Kidney capillary endothelial cell (primary cell): ENCODE data around the gene XXYLT1.

ENCODE experiments used
- DNase-seq: peaks from one replicate; pipeline ENCODE4 v3.0.0-alpha.2; 2018; ENCODE audit warnings: low spot score

The XXYLT1 gene

DNA sequence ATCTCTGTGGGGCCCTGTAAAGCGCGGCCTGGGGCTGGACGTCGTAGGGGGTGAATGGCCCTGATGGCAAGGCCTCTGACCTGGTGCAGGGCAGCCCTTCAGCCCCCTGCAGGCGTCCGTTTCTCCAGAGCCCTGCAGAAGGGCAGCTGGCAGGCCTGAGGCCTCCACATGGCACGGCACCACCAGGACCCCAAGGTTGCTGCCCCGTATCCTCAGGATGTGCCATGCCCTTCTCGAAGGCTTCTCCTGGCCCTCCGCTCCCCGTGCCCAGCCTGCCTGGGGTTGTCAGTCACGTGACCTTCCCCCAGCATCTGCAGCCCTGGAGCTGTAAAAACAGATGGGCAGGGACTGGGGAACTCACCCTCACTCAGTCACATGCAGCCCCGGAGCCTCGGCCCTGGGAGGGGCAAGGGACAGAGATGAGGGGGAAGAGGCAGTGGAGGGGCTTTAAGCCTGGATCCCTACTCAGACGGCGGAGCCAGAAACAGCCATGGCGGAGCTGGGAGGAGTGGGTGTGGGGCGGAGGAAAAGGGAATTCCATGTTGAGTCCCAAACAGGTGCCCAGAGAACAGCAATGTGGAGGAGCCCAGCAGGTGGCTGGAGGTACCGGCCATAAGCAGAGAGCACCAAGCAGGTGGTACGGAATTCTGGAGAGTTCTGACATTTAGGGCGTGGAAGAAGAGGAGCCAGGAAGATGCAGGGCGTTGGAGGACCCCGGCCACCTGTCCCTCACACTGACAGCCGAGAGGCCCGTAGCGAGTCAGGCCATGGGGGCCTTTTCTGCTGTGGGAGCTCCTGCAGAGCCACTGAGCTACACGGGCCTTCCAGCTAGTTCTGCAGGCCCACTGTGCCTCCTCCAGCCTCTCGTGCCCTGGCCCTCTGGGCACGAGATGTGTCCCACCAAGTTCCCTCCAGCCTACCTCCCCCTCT is 193.1 kb downstream of the XXYLT1 start:
- DNase-seq = no peak

DNA sequence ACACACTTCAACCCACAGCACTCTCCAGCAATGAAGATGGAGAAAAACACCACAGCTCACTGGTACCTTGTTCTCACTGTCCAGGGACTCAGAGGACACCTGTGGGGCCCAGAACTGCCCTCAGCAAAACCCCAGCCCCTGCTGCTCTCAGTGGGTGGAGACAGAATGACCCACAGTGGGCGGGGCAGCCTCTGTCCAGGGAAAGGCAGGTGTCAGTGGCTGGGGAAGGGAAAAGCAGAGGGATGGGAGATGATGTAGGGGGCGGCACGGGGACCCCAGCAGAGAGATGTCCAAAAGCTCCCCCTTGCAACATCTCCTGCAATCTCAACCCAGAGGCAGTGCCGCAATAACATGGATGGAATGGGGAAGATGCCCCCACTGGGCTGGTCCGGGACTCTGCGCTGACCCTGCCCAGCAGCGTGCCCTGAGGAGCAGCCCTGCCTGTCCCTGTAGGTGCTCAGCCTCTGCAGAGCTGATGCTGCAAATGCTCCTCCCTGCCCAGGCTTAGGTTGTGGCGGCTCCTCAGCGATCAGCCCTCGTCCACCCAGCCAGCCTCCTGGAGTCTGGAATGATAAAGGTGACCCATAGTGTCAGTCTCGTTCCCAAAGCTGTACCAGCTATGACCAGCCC is 193.9 kb downstream of the XXYLT1 start:
- DNase-seq = no peak

GRCh38 chr3:195075941-195076875 is 194.8 kb downstream of the XXYLT1 start:
- no peak for DNase-seq

DNA sequence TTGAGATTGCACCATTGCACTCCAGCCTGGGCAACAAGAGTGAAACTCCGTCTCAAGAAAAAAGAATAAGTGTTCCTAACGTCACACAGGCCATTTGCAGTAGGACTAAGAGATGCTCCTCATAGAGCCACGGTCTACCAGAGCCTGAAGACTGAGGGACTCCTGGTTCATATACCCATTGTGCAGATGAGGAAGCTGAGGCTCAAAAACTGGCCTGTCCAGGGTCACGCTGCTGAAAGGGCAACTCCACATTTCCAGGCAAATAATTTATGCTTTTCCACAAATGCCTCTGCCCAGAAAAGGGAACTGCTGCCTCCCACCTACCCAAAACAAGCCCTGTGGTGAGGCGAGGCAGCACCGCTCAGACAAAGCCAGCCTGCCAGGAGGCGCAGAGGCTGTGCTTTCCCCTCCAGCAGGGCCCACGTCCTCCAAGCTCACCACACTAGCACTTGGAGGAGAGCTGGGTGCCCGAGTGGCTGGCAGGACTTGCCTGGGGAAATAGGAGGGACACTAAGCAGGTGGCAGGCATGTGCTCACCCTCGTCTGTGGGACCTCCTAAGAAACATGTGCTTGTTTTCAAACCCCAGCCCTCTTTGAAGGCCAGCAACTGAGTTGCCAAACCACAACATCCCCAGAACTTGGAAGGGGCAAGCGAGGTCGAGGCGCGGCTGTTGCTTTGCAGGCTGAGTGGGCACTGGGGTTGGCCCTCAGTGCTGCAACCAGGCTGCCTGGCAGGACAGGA is 195.6 kb downstream of the XXYLT1 start:
- DNase-seq = no peak

DNA sequence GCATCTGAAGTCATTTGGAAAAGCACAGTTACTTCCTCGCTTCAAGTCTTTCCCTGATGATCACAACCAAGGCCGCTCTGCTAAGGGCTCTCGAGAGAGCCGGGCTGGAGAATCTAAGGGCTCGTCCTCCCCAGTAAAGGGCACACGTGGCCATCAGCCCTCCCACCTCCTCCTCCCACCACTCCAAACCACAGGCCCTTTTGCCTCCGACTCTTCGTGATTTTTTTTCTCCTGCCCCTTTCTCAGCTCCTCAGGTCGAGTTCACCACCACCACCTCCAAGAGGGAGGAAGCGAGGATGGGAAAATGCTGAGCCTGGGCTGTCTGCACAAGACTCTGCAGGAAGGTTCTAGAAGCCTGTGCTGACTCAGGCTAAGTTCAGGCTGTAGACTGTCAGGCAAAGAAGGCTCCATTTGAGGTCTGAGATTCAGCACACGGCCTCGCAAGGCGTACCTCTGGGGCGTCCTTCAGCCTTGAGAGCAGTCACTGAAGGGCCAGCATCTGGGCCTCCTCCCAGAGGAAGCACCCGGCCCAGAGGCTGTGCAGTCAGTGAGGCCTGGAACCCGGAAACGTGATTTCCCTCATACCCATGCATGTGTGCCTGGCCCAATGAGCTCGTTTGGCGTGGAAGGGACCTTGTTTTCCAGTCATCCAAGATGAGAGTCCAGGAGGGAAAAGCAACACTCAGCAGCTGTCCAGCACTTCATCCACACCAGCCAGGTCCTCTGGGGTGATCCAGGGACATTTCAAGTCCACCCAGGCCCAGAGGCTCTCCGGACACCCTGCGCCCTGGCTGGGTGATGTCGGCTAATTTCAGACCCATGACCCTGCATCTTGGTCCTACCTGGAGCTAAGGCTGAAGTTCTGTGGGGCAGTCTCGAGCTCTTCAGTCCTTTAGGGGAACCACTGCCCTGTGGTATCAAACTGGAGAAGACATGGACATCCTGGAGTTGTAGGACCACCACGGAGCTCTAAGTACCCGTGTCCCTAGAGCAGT is 196.8 kb downstream of the XXYLT1 start:
- DNase-seq = no peak

- no peak for DNase-seq
Observed at GRCh38 chr3:195072916-195073564, 197.9 kb downstream of the XXYLT1 start.

DNA sequence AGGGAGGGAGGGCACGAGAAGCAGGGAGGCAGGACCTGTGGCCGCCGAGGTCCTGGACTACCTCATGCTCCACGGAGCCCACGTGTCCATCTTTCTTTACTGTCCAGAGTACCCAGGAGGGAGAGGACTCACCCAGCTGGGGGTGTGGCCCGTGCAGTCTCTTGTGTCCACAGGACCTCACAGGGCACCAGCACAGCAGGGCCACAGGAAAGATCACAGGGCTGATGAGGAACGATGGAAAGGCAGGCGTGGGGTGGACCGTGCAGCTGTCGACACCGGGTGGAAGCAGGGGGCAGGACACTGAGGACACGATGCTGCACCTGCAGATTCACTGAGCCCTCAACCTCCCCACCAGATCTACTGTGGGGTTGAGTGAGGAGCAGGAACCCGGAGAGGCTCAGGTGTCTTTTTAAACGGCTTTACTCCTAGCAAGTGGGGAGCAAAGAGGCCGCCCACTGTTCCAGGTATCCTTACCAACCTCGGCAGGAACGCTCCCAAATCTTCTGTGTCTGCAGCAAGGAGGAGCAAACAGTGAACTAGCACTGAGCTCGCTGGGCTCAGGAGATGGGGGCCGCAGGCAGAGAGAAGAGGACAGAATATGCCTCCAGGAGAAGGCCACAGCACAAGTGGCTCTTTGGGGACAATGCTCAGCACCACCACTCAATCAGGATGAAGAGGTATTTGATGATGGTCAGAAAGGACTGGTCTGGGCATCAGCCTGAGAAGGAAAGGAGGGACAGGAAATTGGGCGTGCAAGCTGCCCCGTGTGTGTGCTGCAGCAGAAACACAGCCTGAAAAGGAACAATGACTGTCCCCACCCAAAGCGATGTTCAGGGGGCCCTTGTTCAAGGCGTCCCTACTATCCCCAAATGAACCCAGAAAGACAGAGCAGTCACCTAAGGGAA is 198.8 kb downstream of the XXYLT1 start:
- no peak for DNase-seq

DNA sequence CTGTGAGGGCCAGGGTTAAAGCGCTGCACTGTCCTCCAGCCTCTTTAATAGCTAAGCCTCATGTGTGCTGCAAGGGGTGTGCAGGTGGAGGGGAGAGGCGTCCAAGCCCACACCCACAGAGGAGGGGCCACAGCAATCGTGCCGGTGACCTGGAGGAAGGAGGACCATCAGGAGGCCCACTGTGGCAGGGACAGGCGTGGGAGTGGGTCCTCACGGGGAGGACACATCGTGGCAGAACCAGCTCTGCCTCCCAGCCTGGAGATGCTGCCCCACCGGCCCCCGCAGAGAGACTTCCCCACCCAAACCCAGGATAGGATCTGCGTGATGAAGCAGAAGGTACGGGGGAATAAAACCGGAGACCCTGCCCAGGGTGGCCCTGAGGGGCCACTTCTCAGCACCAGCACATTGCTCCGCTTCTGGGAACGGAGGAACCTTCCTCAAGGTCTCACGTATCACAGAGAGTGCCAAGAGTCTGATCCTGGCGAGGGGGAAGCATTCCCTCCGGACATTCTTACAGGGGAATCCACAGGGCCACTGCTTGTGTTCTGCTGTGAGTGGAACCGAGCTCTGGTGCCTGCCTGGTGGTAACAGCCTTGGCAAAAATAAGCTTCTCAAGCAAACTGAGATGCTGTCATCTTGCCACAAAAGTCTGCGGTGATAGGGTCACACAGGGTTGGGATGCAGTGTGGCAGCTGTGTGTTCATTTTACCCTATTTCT is 199.8 kb downstream of the XXYLT1 start:
- DNase-seq = no peak

DNA sequence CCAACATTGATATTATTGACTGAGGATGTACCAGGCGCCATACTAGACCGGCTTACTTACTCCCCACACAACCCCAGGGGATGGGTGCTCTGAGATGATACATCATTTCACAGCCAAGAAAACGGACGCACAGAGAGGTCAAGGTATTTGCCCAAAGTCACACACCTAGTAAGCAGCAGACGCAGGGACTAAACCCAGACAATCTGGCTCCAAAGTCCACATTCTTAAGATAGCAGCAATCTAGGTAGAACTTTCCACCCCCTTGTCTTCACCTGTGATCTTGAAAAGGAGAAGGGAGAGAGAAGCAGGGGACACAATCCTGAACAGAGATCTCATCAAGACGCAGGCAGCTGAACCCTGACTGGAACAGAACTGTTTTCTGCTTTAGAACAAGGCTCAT is 200.6 kb downstream of the XXYLT1 start:
- DNase-seq = no peak

GRCh38 chr3:195069501-195070251 is 201.3 kb downstream of the XXYLT1 start:
- DNase-seq = no peak

GRCh38 chr3:195068084-195069080 is 202.6 kb downstream of the XXYLT1 start:
- DNase-seq = no peak

- no peak for DNase-seq
Observed at GRCh38 chr3:195066441-195066841, 204.5 kb downstream of the XXYLT1 start.

DNA sequence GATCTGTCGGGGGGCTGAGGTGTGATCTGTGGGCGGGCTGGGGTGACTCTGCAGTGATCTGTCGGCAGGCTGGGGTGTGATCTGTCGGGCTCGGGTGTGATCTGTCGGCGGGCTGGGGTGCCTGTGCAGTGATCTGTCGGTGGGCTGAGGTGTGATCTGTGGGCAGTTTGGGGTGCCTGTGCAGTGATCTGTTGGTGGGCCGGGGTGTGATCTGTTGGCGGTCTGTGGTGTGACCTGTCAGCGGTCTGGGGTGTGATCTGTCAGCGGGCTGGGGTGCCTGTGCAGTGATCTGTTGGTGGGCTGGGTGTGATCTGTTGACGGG is 205.1 kb downstream of the XXYLT1 start:
- no peak for DNase-seq

- DNase-seq = no peak
Observed at GRCh38 chr3:195065142-195065863, 205.7 kb downstream of the XXYLT1 start.

DNA sequence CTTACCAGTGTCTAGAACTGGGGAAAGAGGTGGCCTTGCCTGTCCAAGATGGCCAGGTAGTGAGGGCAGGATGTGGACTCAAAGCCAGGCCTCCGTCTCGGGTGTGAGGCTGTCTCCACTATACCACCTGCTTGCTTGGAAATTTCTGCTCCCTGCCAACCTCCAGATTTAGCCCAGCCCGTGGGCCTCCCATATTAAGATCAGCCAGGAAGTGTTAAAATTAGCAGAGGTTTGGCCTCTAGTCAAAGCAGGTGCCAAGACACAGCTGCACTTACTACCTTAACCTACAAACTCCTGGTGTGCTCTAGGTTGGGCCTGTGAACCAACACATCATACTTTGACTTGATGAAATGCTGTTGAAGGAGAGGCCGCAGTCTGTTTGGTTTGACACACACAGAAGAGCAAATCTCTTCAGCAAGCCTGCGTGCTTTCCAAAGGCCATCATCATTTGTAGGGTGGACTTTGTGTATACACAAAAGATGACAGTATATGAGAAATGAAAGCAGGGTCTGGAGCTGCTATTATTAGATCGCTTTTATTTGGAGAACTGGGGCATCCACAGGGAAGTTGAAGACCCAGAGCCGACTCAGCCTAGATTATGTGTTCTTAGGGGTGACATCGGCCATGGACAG is 206.5 kb downstream of the XXYLT1 start:
- DNase-seq = no peak
